HEK293 (cell line): ENCODE data around the gene LRRC27.

ENCODE experiments used
- CTCF ChIP-seq: fragments of 450-650 bp; formaldehyde crosslinking; IDR thresholded peaks from 2 replicates; pipeline ENCODE4 v1.5.1; 2016; ENCODE audit warnings: missing biosample characterization, missing genetic modification characterization
- KLF16 ChIP-seq: fragments of 450-650 bp; formaldehyde crosslinking; IDR thresholded peaks from 2 replicates; pipeline ENCODE4 v1.5.1; 2017; ENCODE audit warnings: missing biosample characterization, missing genetic modification characterization
- KLF17 ChIP-seq: fragments of 450-650 bp; formaldehyde crosslinking; IDR thresholded peaks from 2 replicates; pipeline ENCODE4 v1.5.1; 2016; ENCODE audit warnings: missing biosample characterization, missing genetic modification characterization
- PRDM2 ChIP-seq: fragments of 450-650 bp; formaldehyde crosslinking; IDR thresholded peaks from 2 replicates; pipeline ENCODE4 v1.5.1; 2016; ENCODE audit warnings: missing biosample characterization, missing genetic modification characterization, borderline replicate concordance
- REPIN1 ChIP-seq: fragments of 450-650 bp; formaldehyde crosslinking; IDR thresholded peaks from 2 replicates; pipeline ENCODE4 v1.5.1; 2017; ENCODE audit warnings: missing biosample characterization, missing genetic modification characterization, low read depth
- SALL2 ChIP-seq: fragments of 450-650 bp; formaldehyde crosslinking; IDR thresholded peaks from 2 replicates; pipeline ENCODE4 v1.5.0; 2017; ENCODE audit warnings: missing biosample characterization, mild to moderate bottlenecking, missing genetic modification characterization, borderline replicate concordance
- TCF7L2 ChIP-seq: IDR thresholded peaks from 2 replicates; pipeline ENCODE4 v1.6.1; 2011; ENCODE audit warnings: low read depth, mild to moderate bottlenecking, inconsistent platforms, low read length, moderate library complexity, borderline replicate concordance
- ZNF223 ChIP-seq: fragments of 450-650 bp; formaldehyde crosslinking; IDR thresholded peaks from 2 replicates; pipeline ENCODE4 v1.5.1; 2016; ENCODE audit warnings: missing biosample characterization, missing genetic modification characterization
- ZNF280D ChIP-seq: fragments of 450-650 bp; formaldehyde crosslinking; IDR thresholded peaks from 2 replicates; pipeline ENCODE4 v1.5.1; 2016; ENCODE audit warnings: missing biosample characterization, missing genetic modification characterization
- ZNF792 ChIP-seq: fragments of 450-650 bp; formaldehyde crosslinking; IDR thresholded peaks from 2 replicates; pipeline ENCODE4 v1.5.1; 2016; ENCODE audit warnings: missing biosample characterization, missing genetic modification characterization
- TF ChIP-seq, protein P1 (sequence below): fragments of 450-650 bp; formaldehyde crosslinking; IDR thresholded peaks from 2 replicates; pipeline ENCODE4 v1.5.1; 2016; ENCODE audit warnings: missing biosample characterization, missing genetic modification characterization
- TF ChIP-seq, protein P2 (sequence below): fragments of 450-650 bp; formaldehyde crosslinking; IDR thresholded peaks from 2 replicates; pipeline ENCODE4 v1.5.1; 2016; ENCODE audit warnings: missing biosample characterization, missing genetic modification characterization, low read depth

DNA sequence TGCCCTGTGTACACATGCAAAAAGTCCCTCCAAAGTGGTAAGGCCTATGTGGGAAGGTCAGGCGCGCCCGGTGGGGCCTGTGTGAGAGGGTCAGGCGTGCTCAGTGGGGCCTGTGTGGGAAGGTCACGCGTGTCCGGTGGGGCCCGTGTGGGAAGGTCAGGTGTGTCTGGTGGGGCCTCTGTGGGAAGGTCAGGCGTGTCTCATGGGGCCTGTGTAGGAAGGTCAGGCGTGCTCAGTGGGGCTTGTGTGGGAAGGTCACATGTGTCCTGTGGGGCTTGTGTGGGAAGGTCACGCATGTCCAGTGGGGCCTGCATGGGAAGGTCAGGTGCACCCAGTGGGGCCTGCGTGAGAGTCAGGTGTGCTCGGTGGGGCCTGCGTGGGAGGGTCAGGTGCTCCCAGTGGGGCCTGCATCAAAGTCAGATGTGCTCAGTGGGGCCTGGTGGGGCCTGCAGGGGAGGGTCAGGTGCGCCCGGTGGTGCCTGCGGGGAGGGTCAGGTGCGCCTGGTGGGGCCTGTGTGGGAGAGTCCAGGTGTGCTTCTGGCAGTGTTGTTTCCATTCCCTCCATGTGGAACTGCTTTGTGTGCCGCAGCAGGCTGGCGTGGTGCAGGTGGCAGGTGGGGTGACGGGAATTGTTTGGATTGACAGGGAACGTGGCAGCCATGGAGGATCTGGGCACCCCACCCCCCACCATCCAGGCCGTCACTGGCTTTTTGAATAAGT, 15.4 kb downstream of the LRRC27 start:
- TF ChIP-seq KLF17 (tag by site-specific recombination) (no peak), SALL2 (tag by site-specific recombination) (no peak), TCF7L2 (no peak), CTCF (tag by site-specific recombination) (no peak), ZNF792 (tag by site-specific recombination) (no peak), ZNF280D (tag by site-specific recombination) (no peak), ZNF223 (no peak), PRDM2 (no peak), KLF16 (tag by site-specific recombination) (no peak), REPIN1 (tag by site-specific recombination) (no peak)
- TF ChIP-seq, protein P1, sequence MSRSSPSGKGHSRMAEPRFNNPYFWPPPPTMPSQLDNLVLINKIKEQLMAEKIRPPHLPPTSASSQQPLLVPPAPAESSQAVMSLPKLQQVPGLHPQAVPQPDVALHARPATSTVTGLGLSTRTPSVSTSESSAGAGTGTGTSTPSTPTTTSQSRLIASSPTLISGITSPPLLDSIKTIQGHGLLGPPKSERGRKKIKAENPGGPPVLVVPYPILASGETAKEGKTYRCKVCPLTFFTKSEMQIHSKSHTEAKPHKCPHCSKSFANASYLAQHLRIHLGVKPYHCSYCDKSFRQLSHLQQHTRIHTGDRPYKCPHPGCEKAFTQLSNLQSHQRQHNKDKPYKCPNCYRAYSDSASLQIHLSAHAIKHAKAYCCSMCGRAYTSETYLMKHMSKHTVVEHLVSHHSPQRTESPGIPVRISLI (tag by site-specific recombination), result no peak
- TF ChIP-seq, protein P2, sequence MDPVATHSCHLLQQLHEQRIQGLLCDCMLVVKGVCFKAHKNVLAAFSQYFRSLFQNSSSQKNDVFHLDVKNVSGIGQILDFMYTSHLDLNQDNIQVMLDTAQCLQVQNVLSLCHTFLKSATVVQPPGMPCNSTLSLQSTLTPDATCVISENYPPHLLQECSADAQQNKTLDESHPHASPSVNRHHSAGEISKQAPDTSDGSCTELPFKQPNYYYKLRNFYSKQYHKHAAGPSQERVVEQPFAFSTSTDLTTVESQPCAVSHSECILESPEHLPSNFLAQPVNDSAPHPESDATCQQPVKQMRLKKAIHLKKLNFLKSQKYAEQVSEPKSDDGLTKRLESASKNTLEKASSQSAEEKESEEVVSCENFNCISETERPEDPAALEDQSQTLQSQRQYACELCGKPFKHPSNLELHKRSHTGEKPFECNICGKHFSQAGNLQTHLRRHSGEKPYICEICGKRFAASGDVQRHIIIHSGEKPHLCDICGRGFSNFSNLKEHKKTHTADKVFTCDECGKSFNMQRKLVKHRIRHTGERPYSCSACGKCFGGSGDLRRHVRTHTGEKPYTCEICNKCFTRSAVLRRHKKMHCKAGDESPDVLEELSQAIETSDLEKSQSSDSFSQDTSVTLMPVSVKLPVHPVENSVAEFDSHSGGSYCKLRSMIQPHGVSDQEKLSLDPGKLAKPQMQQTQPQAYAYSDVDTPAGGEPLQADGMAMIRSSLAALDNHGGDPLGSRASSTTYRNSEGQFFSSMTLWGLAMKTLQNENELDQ (tag by site-specific recombination), result no peak
